OCI-LY7 (cell line): ENCODE measurements around the gene DVL1. TPM values are rescaled to one million over a fixed set of nuclear protein-coding genes. Genes with fewer than 3 reads are reported as not detected.

ENCODE experiments used
- BruUV-seq: library from RNA; stranded (reverse); fragments of 400-500 nt; replicated peaks from 2 replicates; lab custom pipeline; 2021; lab: Mats Ljungman, UMichigan
- CTCF ChIA-PET: fragments of 300-600 bp; sonication (Branson Sonifier 250); formaldehyde crosslinking; loops from one replicate; lab custom pipeline; 2022; ENCODE audit warnings: antibody characterized with exemption; ENCODE audit not compliant: unreplicated experiment; lab: Charles Lee
- POLR2A ChIA-PET: fragments of 300-600 bp; sonication (Branson Sonifier 250); formaldehyde crosslinking; loops from one replicate; lab custom pipeline; 2022; ENCODE audit warnings: antibody characterized with exemption; lab: Charles Lee
- DNase-seq: peaks from one replicate; pipeline ENCODE4 v3.0.0-alpha.2; 2015; ENCODE audit warnings: low spot score
- H2AFZ ChIP-seq: fragments of 200-600 bp; sonication (generic), shearing (Covaris generic); 2 replicates; pipeline ENCODE4 v1.6.1; 2014; ENCODE audit warnings: mild to moderate bottlenecking, antibody characterized with exemption, low read length, moderate library complexity
- H3K27ac ChIP-seq: fragments of 200-600 bp; sonication (generic); 2 replicates; pipeline ENCODE4 v1.5.1; 2014; ENCODE audit warnings: mixed run types, low read depth, mild to moderate bottlenecking, moderate library complexity, low read length, inconsistent platforms; ENCODE audit not compliant: poor library complexity, severe bottlenecking
- H3K36me3 ChIP-seq: fragments of 200-600 bp; sonication (generic); 2 replicates; pipeline ENCODE4 v1.6.1; 2014; ENCODE audit warnings: mild to moderate bottlenecking, antibody characterized with exemption, low read length, moderate library complexity, mixed read lengths; ENCODE audit not compliant: insufficient read depth
- H3K4me1 ChIP-seq: fragments of 200-600 bp; sonication (generic); 2 replicates; pipeline ENCODE4 v1.5.1; 2014; ENCODE audit warnings: mild to moderate bottlenecking, low read length; ENCODE audit not compliant: insufficient read depth, poor library complexity, severe bottlenecking
- H3K4me2 ChIP-seq: fragments of 200-600 bp; sonication (generic); 2 replicates; pipeline ENCODE4 v1.6.1; 2014; ENCODE audit warnings: mild to moderate bottlenecking, low read length
- H3K4me3 ChIP-seq: fragments of 200-600 bp; sonication (generic); 2 replicates; pipeline ENCODE4 v1.5.1; 2014; ENCODE audit warnings: mild to moderate bottlenecking, low read depth, low read length; ENCODE audit not compliant: poor library complexity, severe bottlenecking
- H3K79me2 ChIP-seq: fragments of 200-600 bp; sonication (generic); 2 replicates; pipeline ENCODE4 v1.6.1; 2016; ENCODE audit warnings: low read depth, mild to moderate bottlenecking, low read length, moderate library complexity, mixed read lengths; ENCODE audit not compliant: insufficient read depth
- H3K9me2 ChIP-seq: fragments of 200-600 bp; sonication (generic); 2 replicates; pipeline ENCODE4 v1.6.1; 2016; ENCODE audit warnings: mild to moderate bottlenecking, low read length, mixed read lengths; ENCODE audit not compliant: insufficient read depth
- H3K9me3 ChIP-seq: fragments of 200-600 bp; sonication (generic); 2 replicates; pipeline ENCODE4 v1.6.1; 2014; ENCODE audit warnings: mild to moderate bottlenecking, mixed run types, low read length, mixed read lengths
- H4K20me1 ChIP-seq: fragments of 200-600 bp; sonication (generic); 2 replicates; pipeline ENCODE4 v1.6.1; 2014; ENCODE audit warnings: mild to moderate bottlenecking, antibody characterized with exemption, low read length, moderate library complexity, mixed read lengths; ENCODE audit not compliant: insufficient read depth
- EZH2phosphoT487 ChIP-seq: fragments of 200-600 bp; sonication (generic); IDR thresholded peaks from 2 replicates; pipeline ENCODE4 v1.6.1; 2018; ENCODE audit warnings: low read depth, borderline replicate concordance, mild to moderate bottlenecking, mixed run types, antibody characterized with exemption, low read length, moderate library complexity, mixed read lengths
- intact Hi-C: fragments of 100-400 bp; cut with micrococcal nuclease; formaldehyde crosslinking; loops from one replicate; pipeline ENCODE4 v1.10.0; 2022; ENCODE audit not compliant: unreplicated experiment
- total RNA-seq, 2 experiments: library from RNA; depleted of rRNA in 1 of 2; stranded (reverse); fragments of >200 nt in 1 of 2; shearing (Covaris generic) in 1 of 2; gene quantifications; 2 replicates each; pipeline ENCODE4 v1.2.3, GENCODE V29; 2014 to 2022
- TF ChIP-seq, protein P1 (sequence below): fragments of 200-600 bp; sonication (generic); conservative IDR thresholded peaks from 2 replicates; pipeline ENCODE4 v1.5.1; 2014; ENCODE audit warnings: mild to moderate bottlenecking, antibody characterized with exemption, low read length, moderate library complexity, mixed read lengths

DVL1 gene
- total RNA-seq, 2 experiments from 2014 or later = 27.8 to 47.1 TPM

DNA sequence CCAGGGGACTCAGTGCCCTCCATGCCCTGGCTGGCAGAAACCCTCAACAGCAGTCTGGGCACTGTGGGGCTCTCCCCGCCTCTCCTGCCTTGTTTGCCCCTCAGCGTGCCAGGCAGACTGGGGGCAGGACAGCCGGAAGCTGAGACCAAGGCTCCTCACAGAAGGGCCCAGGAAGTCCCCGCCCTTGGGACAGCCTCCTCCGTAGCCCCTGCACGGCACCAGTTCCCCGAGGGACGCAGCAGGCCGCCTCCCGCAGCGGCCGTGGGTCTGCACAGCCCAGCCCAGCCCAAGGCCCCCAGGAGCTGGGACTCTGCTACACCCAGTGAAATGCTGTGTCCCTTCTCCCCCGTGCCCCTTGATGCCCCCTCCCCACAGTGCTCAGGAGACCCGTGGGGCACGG, 21.0 kb downstream of the DVL1 start:
- H3K4me3 ChIP-seq = no peak overlapping the region
- no TSS peak for BruUV-seq
- peaks cover 25% of the 10 kb centered on the region; the same call in 1 of the 2 replicates for H3K36me3 ChIP-seq
- H3K4me2 ChIP-seq = no peak overlapping the region
- H2AFZ ChIP-seq = no peak overlapping the region
- H4K20me1 ChIP-seq = no peaks in the 10 kb centered on the region
- H3K79me2 ChIP-seq = peaks cover 17% of the 10 kb centered on the region
- no peak overlapping the region for H3K27ac ChIP-seq
- H3K9me2 ChIP-seq = no peaks in the 10 kb centered on the region
- peaks cover 19% of the 10 kb centered on the region for H3K4me1 ChIP-seq
- no peaks in the 10 kb centered on the region for H3K9me3 ChIP-seq
- CTCF ChIA-PET = no interaction called here
- POLR2A ChIA-PET = no interaction called here
- DNase-seq = no peak
- TF ChIP-seq, protein P1, sequence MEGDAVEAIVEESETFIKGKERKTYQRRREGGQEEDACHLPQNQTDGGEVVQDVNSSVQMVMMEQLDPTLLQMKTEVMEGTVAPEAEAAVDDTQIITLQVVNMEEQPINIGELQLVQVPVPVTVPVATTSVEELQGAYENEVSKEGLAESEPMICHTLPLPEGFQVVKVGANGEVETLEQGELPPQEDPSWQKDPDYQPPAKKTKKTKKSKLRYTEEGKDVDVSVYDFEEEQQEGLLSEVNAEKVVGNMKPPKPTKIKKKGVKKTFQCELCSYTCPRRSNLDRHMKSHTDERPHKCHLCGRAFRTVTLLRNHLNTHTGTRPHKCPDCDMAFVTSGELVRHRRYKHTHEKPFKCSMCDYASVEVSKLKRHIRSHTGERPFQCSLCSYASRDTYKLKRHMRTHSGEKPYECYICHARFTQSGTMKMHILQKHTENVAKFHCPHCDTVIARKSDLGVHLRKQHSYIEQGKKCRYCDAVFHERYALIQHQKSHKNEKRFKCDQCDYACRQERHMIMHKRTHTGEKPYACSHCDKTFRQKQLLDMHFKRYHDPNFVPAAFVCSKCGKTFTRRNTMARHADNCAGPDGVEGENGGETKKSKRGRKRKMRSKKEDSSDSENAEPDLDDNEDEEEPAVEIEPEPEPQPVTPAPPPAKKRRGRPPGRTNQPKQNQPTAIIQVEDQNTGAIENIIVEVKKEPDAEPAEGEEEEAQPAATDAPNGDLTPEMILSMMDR = no peak
- no peak for TF ChIP-seq EZH2phosphoT487
- intact Hi-C loops = no loop called here

DNA sequence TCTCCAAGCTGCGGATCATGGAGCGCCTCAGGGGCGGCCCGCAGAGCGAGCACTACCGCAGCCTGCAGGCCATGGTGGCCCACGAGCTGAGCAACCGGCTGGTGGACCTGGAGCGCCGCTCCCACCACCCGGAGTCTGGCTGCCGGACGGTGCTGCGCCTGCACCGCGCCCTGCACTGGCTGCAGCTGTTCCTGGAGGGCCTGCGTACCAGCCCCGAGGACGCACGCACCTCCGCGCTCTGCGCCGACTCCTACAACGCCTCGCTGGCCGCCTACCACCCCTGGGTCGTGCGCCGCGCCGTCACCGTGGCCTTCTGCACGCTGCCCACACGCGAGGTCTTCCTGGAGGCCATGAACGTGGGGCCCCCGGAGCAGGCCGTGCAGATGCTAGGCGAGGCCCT, 21.9 kb downstream of the DVL1 start:
- POLR2A ChIA-PET = no interaction called here
- intact Hi-C loops = no loop called here
- DNase-seq = no peak
- BruUV-seq = TSS peak; percentile 61
- Histone ChIP-seq H4K20me1 (peaks cover 3% of the 10 kb centered on the region; the same call in 1 of the 2 replicates), H3K4me2 (no peak overlapping the region), H3K4me1 (peaks cover 25% of the 10 kb centered on the region), H3K36me3 (peaks cover 25% of the 10 kb centered on the region; the same call in 1 of the 2 replicates), H2AFZ (no peak overlapping the region), H3K9me2 (no peaks in the 10 kb centered on the region), H3K79me2 (peaks cover 23% of the 10 kb centered on the region), H3K4me3 (no peak overlapping the region), H3K27ac (no peak overlapping the region), H3K9me3 (no peaks in the 10 kb centered on the region)
- TF ChIP-seq, protein P1 = no peak
- no peak for TF ChIP-seq EZH2phosphoT487
- CTCF ChIA-PET = no interaction called here

DNA sequence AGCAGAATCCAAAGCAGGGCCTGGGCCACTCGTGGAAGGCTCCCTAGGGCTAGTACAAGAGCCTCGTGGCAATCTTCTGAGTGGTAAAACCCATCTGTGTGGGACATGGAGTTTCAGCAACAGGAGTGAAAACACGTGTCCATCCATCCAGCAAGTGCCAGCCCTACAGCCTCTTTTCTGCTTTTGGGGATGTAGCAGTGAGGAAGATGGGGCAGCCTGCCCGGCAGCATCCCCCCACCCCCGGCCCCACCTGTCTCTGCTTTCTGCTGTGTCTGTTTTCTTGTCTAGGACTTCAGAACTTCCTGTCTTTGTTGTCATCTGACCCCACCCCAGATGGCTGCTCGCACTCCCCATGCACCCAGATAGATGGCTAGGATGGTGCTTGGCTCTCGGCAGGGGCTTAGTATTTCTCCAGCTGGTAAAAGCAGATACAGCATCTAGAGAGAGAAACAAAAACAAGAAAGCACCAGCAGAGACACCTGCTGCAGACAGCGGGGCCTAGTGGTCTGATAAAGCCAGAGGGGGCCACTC, 23.1 kb downstream of the DVL1 start:
- BruUV-seq = no TSS peak
- intact Hi-C loops = no loop called here
- CTCF ChIA-PET = no interaction called here
- Histone ChIP-seq H3K79me2 (peaks cover 35% of the 10 kb centered on the region), H3K4me1 (peaks cover 25% of the 10 kb centered on the region), H3K36me3 (peaks cover 35% of the 10 kb centered on the region; the same call in 1 of the 2 replicates), H3K4me3 (peak overlapping the region; percentile 84), H3K27ac (peak overlapping the region; percentile 36), H3K9me2 (no peaks in the 10 kb centered on the region), H4K20me1 (peaks cover 3% of the 10 kb centered on the region; the same call in 1 of the 2 replicates), H3K4me2 (peak overlapping the region; percentile 95), H2AFZ (no peak overlapping the region), H3K9me3 (no peaks in the 10 kb centered on the region)
- no peak for TF ChIP-seq EZH2phosphoT487
- TF ChIP-seq, protein P1 = no peak
- peak; percentile 40 for DNase-seq
- POLR2A ChIA-PET = no interaction called here
